Fibroblast of lung (primary cell): ENCODE data around the gene FSTL4.

Experiments used
- CTCF ChIP-seq, 2 donors: IDR thresholded peaks in 1 of 2; conservative IDR thresholded peaks in 1 of 2; 1 replicate in 1 of 2; 2 replicates in 1 of 2; pipeline ENCODE4 v1.5.1; 2011 to 2012; ENCODE audit warnings: low read length in 2 of 2, control low read depth in 1 of 2, inconsistent platforms in 1 of 2, low read depth in 1 of 2, mild to moderate bottlenecking in 1 of 2
- EZH2 ChIP-seq: IDR thresholded peaks from 2 replicates; pipeline ENCODE4 v1.5.1; 2012; ENCODE audit warnings: low read length, control low read depth, mild to moderate bottlenecking; ENCODE audit errors: missing control alignments

DNA sequence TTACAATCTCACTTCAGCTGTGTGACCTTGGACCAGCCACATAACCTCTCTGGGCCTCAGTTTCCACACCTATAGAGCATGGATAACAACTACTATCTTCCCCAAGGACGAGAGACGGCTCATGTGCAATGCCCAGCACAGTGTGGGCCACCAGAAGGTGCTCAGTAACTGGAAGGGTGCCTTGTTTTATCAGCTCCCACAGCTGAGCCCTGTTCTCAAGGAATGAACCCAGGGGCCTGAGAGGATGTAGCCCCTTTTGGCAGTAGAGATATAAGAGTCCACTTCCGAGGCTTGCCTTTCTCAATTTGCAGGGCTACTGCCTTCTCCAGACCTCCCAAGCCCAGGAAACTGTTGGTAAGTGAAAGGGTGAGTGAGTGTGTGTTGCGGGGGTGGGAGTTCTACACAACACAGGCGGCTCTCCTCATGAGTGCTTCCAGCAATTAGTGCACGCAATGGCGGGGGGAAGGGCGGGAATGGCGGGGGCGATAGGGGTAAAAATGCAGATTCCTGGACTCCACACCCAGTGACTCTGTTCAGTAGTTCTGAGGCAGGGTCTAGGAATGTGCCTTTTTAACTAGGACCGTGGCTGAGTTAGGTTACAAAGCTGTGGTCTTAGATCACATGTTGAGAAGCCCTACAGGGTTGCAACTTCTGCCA is 185.1 kb downstream of the FSTL4 start:
- TF ChIP-seq CTCF (conservative IDR thresholded peaks at IDR 0.05 in 1 of 2, IDR thresholded peaks at IDR 0.05 in 1 of 2; ENCODE audit: low read depth in 1 of 2, low read length in 2 of 2) = no peak
- TF ChIP-seq EZH2 = no peak
